HTR-8/SVneo (cell line): ENCODE measurements around the gene METTL23.
"Not testable (repeated sequence)": the region's sequence is repeated elsewhere in the genome, so short reads cannot be mapped to it uniquely, and the experiment has no call there.

Experiments
- DNase-seq: peaks from one replicate; pipeline ENCODE4 v3.0.0; 2011; ENCODE audit warnings: low spot score, mixed read lengths; ENCODE audit not compliant: insufficient read length
- FAIRE-seq: peaks from 2 replicates; lab custom pipeline; 2011; peaks lifted over from hg19 to GRCh38; lab: Jason Lieb, UNC

METTL23 gene

GRCh38 chr17:76732734-76733617 lies 6.3 kb downstream of the METTL23 start:
- FAIRE-seq (no peak), DNase-seq (no peak)

- FAIRE-seq: no peak
- no peak for DNase-seq
These were observed 6.9 kb downstream of the METTL23 start for GRCh38 chr17:76733618-76733957.

- DNase-seq (no peak), FAIRE-seq (no peak)
These were observed 7.6 kb downstream of the METTL23 start for GRCh38 chr17:76734080-76734840.

GRCh38 chr17:76735006-76735405 lies 8.4 kb downstream of the METTL23 start:
- DNase-seq: no peak
- no peak for FAIRE-seq

- DNase-seq (no peak), FAIRE-seq (no peak)
These were observed 9.1 kb downstream of the METTL23 start for GRCh38 chr17:76735586-76736348.

- FAIRE-seq (peak; percentile 65), DNase-seq (no peak)
These were observed 9.9 kb downstream of the METTL23 start for GRCh38 chr17:76736349-76737081.

- DNase-seq (peak; percentile 98), FAIRE-seq (peak; percentile 83)
These were observed 10.5 kb downstream of the METTL23 start, which contains the start of gene SRSF2 for GRCh38 chr17:76737082-76737675. SRSF2 (minus strand) TSS chr17:76737331; CDS start chr17:76737160, 171 bp downstream.

- peak; percentile 90 for FAIRE-seq
- peak; percentile 98 for DNase-seq
These were observed 11.2 kb downstream of the METTL23 start, which contains the start of gene MFSD11 for GRCh38 chr17:76737676-76738467. MFSD11 (plus strand) TSS chr17:76738119; CDS start chr17:76738353, 234 bp downstream.

GRCh38 chr17:76738468-76738850 lies 11.8 kb downstream of the METTL23 start:
- DNase-seq (no peak), FAIRE-seq (no peak)

- FAIRE-seq, DNase-seq: not testable (repeated sequence)
These were observed 13.0 kb downstream of the METTL23 start for GRCh38 chr17:76739568-76740115.

- no peak for DNase-seq
These were observed 13.9 kb downstream of the METTL23 start for GRCh38 chr17:76740329-76741118.

GRCh38 chr17:76742958-76743357 lies 16.3 kb downstream of the METTL23 start:
- FAIRE-seq (no peak), DNase-seq (peak; percentile 51)

More at GRCh38 chr17:76740329-76741118, 13.9 kb downstream of the METTL23 start:
- no peak for FAIRE-seq

- no peak for FAIRE-seq
- no peak for DNase-seq
These were observed 18.1 kb downstream of the METTL23 start for GRCh38 chr17:76744747-76745146.

GRCh38 chr17:76745785-76746184 lies 19.1 kb downstream of the METTL23 start:
- DNase-seq, FAIRE-seq: not testable (repeated sequence)

- no peak for FAIRE-seq
- no peak for DNase-seq
These were observed 21.2 kb downstream of the METTL23 start for GRCh38 chr17:76747716-76748363.

- no peak for DNase-seq
- no peak for FAIRE-seq
These were observed 22.0 kb downstream of the METTL23 start for GRCh38 chr17:76748657-76749056.

GRCh38 chr17:76751416-76751993 lies 24.9 kb downstream of the METTL23 start:
- FAIRE-seq (no peak), DNase-seq (no peak)
